NT2/D1 (cell line): ENCODE results near the gene CDC42.

Source experiments
- DNase-seq: peaks from one replicate; pipeline ENCODE4 v3.0.0-alpha.2; 2011; ENCODE audit warnings: low read depth, low spot score
- H3K27me3 ChIP-seq: 2 replicates; pipeline ENCODE4 v1.6.0; 2011; ENCODE audit warnings: mild to moderate bottlenecking; ENCODE audit not compliant: insufficient read length, insufficient read depth
- H3K36me3 ChIP-seq: 2 replicates; pipeline ENCODE4 v1.6.1; 2011; ENCODE audit warnings: mild to moderate bottlenecking, low read length, mixed read lengths; ENCODE audit not compliant: insufficient read depth, insufficient read length
- H3K4me1 ChIP-seq: 2 replicates; pipeline ENCODE4 v1.5.1; 2011; ENCODE audit not compliant: insufficient read depth, insufficient read length
- H3K4me3 ChIP-seq: 2 replicates; pipeline ENCODE4 v1.5.1; 2011; ENCODE audit warnings: low read depth; ENCODE audit not compliant: insufficient read length
- H3K9ac ChIP-seq: 2 replicates; pipeline ENCODE4 v1.6.0; 2011; ENCODE audit warnings: low read depth; ENCODE audit not compliant: insufficient read length
- H3K9me3 ChIP-seq: 2 replicates; pipeline ENCODE4 v1.5.1; 2011; ENCODE audit warnings: mild to moderate bottlenecking, low read length; ENCODE audit not compliant: insufficient read depth
- SUZ12 ChIP-seq: IDR thresholded peaks from 2 replicates; pipeline ENCODE4 v1.6.1; 2011; ENCODE audit not compliant: insufficient read length, insufficient read depth; ENCODE audit errors: extremely low read depth
- YY1 ChIP-seq: IDR thresholded peaks from 2 replicates; pipeline ENCODE4 v1.6.1; 2011; ENCODE audit not compliant: insufficient read length, insufficient read depth
- ZNF274 ChIP-seq: IDR thresholded peaks from 2 replicates; pipeline ENCODE4 v1.6.1; 2011; ENCODE audit warnings: mild to moderate bottlenecking, low read depth, low read length

Gene CDC42

GRCh38 chr1:22043198-22043769 is 9.2 kb upstream of the CDC42 start:
- Histone ChIP-seq H3K9me3 (no peaks in the 10 kb centered on the region), H3K27me3 (no peaks in the 10 kb centered on the region), H3K9ac (no peak overlapping the region), H3K36me3 (no peaks in the 10 kb centered on the region), H3K4me1 (no peaks in the 10 kb centered on the region), H3K4me3 (no peak overlapping the region)
- TF ChIP-seq ZNF274 (no peak), YY1 (no peak), SUZ12 (no peak)
- no peak for DNase-seq

- no peaks in the 10 kb centered on the region for H3K36me3 ChIP-seq
- no peaks in the 10 kb centered on the region for H3K27me3 ChIP-seq
- no peak overlapping the region for H3K4me3 ChIP-seq
- DNase-seq = no peak
- no peak overlapping the region for H3K9ac ChIP-seq
- no peaks in the 10 kb centered on the region for H3K9me3 ChIP-seq
- no peak for TF ChIP-seq ZNF274
- no peaks in the 10 kb centered on the region for H3K4me1 ChIP-seq
Observed at GRCh38 chr1:22044690-22045420, 7.7 kb upstream of the CDC42 start.

GRCh38 chr1:22045604-22046228 is 6.8 kb upstream of the CDC42 start:
- DNase-seq = no peak
- Histone ChIP-seq H3K4me3 (no peak overlapping the region), H3K27me3 (no peaks in the 10 kb centered on the region), H3K4me1 (no peaks in the 10 kb centered on the region), H3K9ac (no peak overlapping the region), H3K9me3 (no peaks in the 10 kb centered on the region), H3K36me3 (no peaks in the 10 kb centered on the region)
- no peak for TF ChIP-seq SUZ12
- TF ChIP-seq YY1 = no peak
- TF ChIP-seq ZNF274 = no peak

GRCh38 chr1:22048351-22049192 is 3.9 kb upstream of the CDC42 start:
- DNase-seq = no peak
- Histone ChIP-seq H3K27me3 (no peaks in the 10 kb centered on the region), H3K4me1 (no peaks in the 10 kb centered on the region), H3K9ac (no peak overlapping the region), H3K4me3 (no peak overlapping the region), H3K36me3 (no peaks in the 10 kb centered on the region), H3K9me3 (no peaks in the 10 kb centered on the region)
- TF ChIP-seq YY1 = no peak
- no peak for TF ChIP-seq ZNF274
- TF ChIP-seq SUZ12 = no peak

GRCh38 chr1:22050330-22050729 is 2.2 kb upstream of the CDC42 start:
- TF ChIP-seq ZNF274 = no peak
- TF ChIP-seq YY1 = no peak
- no peak for TF ChIP-seq SUZ12
- Histone ChIP-seq H3K4me1 (no peaks in the 10 kb centered on the region), H3K9me3 (no peaks in the 10 kb centered on the region), H3K9ac (no peak overlapping the region), H3K36me3 (no peaks in the 10 kb centered on the region), H3K4me3 (no peak overlapping the region), H3K27me3 (no peaks in the 10 kb centered on the region)
- no peak for DNase-seq

- Histone ChIP-seq H3K9me3 (no peaks in the 10 kb centered on the region), H3K9ac (no peak overlapping the region), H3K4me3 (no peak overlapping the region), H3K4me1 (no peaks in the 10 kb centered on the region), H3K36me3 (peaks cover 7% of the 10 kb centered on the region), H3K27me3 (no peaks in the 10 kb centered on the region)
- no peak for TF ChIP-seq YY1
- TF ChIP-seq SUZ12 = no peak
- TF ChIP-seq ZNF274 = no peak
- no peak for DNase-seq
Observed at GRCh38 chr1:22051607-22052114, 848 bp upstream of the CDC42 start.
